Colonic mucosa (tissue), 4 donors: Measurements from ENCODE around the gene TFDP2. TPM values are rescaled to one million over a fixed set of nuclear protein-coding genes. Genes with fewer than 3 reads are reported as not detected.

ENCODE experiments used
- DNase-seq: peaks from one replicate; pipeline ENCODE4 v3.0.0-alpha.2; 2020
- H3K27ac ChIP-seq: fragments of 200-600 bp; one replicate; pipeline ENCODE4 v1.8.0; 2021
- H3K27me3 ChIP-seq: fragments of 200-600 bp; one replicate; pipeline ENCODE4 v1.8.0; 2021
- H3K36me3 ChIP-seq: fragments of 200-600 bp; one replicate; pipeline ENCODE4 v1.8.0; 2021
- H3K4me1 ChIP-seq: fragments of 200-600 bp; one replicate; pipeline ENCODE4 v1.8.0; 2021; ENCODE audit warnings: mild to moderate bottlenecking
- H3K4me3 ChIP-seq: fragments of 200-600 bp; one replicate; pipeline ENCODE4 v1.8.0; 2021
- H3K9ac ChIP-seq, 2 donors: one replicate each; pipeline ENCODE4 v1.7.0; 2013; ENCODE audit warnings: control low read depth in 2 of 2, low read depth in 2 of 2, low read length in 2 of 2
- H3K9me3 ChIP-seq: fragments of 200-600 bp; one replicate; pipeline ENCODE4 v1.8.0; 2021
- CTCF ChIP-seq: fragments of 200-600 bp; IDR thresholded peaks from one replicate; pipeline ENCODE4 v1.8.0; 2022; ENCODE audit warnings: antibody characterized with exemption, mild to moderate bottlenecking
- intact Hi-C: fragments of 100-400 bp; cut with DNase I; formaldehyde crosslinking; loops from one replicate; pipeline ENCODE4 v1.14.1; 2022
- total RNA-seq, 2 donors: library from RNA; stranded (reverse); fragmentation: NEBNext Ultra II Directional in 1 of 2; extraction: Animal tissue kit (Norgen Biotek cat#: 25700) in 1 of 2; gene quantifications; one replicate each; pipeline ENCODE4 v1.2.1, GENCODE V29; 2021
- donor health status: healthy.
- donor health status: DM: no; HTN: no; CAD: no.
- donor health status: DM: no; HTN: no; CAD: no.

The TFDP2 gene
- total RNA-seq, 2 donors from 2014 or later = 33.6 to 42.7 TPM

- Histone ChIP-seq H3K27ac (no peak overlapping the region), H3K4me1 (no peaks in the 10 kb centered on the region), H3K27me3 (no peaks in the 10 kb centered on the region), H3K9me3 (no peaks in the 10 kb centered on the region), H3K4me3 (no peak overlapping the region), H3K36me3 (no peaks in the 10 kb centered on the region), H3K9ac (no peak overlapping the region)
- no peak for DNase-seq
- TF ChIP-seq CTCF = no peak
- intact Hi-C loops = no loop called here
Measured at GRCh38 chr3:142047021-142047369, 102.3 kb downstream of the TFDP2 start.

- Histone ChIP-seq H3K36me3 (no peaks in the 10 kb centered on the region), H3K4me3 (no peak overlapping the region), H3K4me1 (no peaks in the 10 kb centered on the region), H3K9ac (no peak overlapping the region), H3K27ac (no peak overlapping the region), H3K27me3 (no peaks in the 10 kb centered on the region), H3K9me3 (no peaks in the 10 kb centered on the region)
- intact Hi-C loops = no loop called here
- no peak for TF ChIP-seq CTCF
- no peak for DNase-seq
Measured at GRCh38 chr3:142046320-142047020, 102.9 kb downstream of the TFDP2 start.

DNA sequence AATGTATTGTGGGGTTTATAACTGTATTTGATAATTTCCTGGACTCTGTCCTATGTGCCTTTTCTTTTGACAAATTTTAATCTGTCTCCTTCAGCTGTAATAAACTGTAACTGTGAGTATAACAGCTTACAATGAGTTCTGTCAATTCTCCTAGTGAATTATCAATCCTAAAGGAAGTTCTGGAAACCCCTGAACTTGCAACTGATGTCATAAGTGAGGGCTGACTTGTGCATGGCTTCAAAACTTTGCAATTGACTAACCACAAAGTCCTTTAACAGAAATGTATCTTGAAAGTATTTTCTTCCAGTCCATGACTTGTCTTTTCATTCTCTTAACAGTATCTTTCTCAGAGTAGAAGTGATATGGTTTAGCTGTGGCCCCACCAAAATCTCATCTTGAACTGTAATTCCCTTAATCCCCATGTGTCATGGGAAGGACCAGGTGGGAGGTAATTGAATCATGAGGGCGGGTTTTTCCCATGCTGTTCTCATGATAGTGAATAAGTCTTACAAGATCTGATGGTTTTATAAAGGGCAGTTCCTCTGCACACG, 108.3 kb downstream of the TFDP2 start:
- no peak for DNase-seq
- no peaks in the 10 kb centered on the region for H3K27me3 ChIP-seq
- H3K36me3 ChIP-seq = no peaks in the 10 kb centered on the region
- H3K4me1 ChIP-seq = no peaks in the 10 kb centered on the region
- no peaks in the 10 kb centered on the region for H3K9me3 ChIP-seq
- intact Hi-C loops = no loop called here
- H3K9ac ChIP-seq = no peak overlapping the region
- H3K4me3 ChIP-seq = no peak overlapping the region
- no peak overlapping the region for H3K27ac ChIP-seq
- TF ChIP-seq CTCF = no peak

- H3K27ac ChIP-seq = no peak overlapping the region
- no peak overlapping the region for H3K9ac ChIP-seq
- no peak for DNase-seq
- no peaks in the 10 kb centered on the region for H3K27me3 ChIP-seq
- H3K36me3 ChIP-seq = no peaks in the 10 kb centered on the region
- no peaks in the 10 kb centered on the region for H3K4me1 ChIP-seq
- intact Hi-C loops = no loop called here
- no peaks in the 10 kb centered on the region for H3K9me3 ChIP-seq
- no peak overlapping the region for H3K4me3 ChIP-seq
- TF ChIP-seq CTCF = no peak
Measured at GRCh38 chr3:142035308-142035922, 113.9 kb downstream of the TFDP2 start.

DNA sequence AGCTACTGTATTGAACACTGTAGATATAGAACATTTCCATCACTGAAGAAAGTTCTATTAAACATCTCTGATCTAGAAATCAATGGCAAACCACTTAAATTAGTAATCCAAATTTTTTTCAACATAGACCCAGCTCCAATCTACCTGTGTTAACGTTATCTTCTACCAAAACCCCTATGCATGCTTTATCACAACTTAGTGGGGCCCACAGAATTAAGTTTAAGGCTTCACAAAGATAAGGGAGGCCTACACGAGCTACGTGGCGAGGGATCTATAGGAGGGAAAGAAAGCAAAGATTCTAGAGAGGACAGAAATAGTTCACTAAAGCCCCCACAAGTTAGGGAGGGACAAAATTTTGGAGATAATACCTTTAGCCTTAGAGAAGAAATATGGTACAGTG, 116.1 kb downstream of the TFDP2 start:
- Histone ChIP-seq H3K27ac (no peak overlapping the region), H3K4me3 (no peak overlapping the region), H3K9me3 (no peaks in the 10 kb centered on the region), H3K9ac (no peak overlapping the region), H3K27me3 (no peaks in the 10 kb centered on the region), H3K4me1 (no peaks in the 10 kb centered on the region), H3K36me3 (no peaks in the 10 kb centered on the region)
- TF ChIP-seq CTCF = no peak
- intact Hi-C loops = no loop called here
- no peak for DNase-seq
